ENCODE measurements around the gene CAMLG.

DNA sequence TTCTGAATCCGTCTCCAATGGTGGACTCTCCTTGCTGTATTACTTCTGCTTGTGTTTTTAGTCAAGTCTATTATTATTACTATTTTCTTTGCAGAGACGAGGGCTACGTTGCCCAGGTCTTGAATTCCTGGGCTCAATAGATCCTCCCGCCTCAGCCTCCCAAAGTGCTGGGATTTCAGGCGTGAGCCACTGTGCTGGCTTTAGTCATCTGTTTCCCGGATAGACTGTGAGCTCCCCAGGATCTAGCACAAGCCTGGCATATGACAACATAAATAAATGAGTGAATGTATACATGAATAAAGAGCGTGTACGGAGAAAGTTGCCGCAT lies 19.8 kb downstream of the CAMLG start:
- TF ChIP-seq POLR2A (IDR thresholded peaks at IDR 0.05) = no peak
- TF ChIP-seq, protein P1, sequence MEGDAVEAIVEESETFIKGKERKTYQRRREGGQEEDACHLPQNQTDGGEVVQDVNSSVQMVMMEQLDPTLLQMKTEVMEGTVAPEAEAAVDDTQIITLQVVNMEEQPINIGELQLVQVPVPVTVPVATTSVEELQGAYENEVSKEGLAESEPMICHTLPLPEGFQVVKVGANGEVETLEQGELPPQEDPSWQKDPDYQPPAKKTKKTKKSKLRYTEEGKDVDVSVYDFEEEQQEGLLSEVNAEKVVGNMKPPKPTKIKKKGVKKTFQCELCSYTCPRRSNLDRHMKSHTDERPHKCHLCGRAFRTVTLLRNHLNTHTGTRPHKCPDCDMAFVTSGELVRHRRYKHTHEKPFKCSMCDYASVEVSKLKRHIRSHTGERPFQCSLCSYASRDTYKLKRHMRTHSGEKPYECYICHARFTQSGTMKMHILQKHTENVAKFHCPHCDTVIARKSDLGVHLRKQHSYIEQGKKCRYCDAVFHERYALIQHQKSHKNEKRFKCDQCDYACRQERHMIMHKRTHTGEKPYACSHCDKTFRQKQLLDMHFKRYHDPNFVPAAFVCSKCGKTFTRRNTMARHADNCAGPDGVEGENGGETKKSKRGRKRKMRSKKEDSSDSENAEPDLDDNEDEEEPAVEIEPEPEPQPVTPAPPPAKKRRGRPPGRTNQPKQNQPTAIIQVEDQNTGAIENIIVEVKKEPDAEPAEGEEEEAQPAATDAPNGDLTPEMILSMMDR (IDR thresholded peaks at IDR 0.05) = no peak
